Measurements from ENCODE around the gene MACROH2A1. TPM values are rescaled to one million over a fixed set of nuclear protein-coding genes. Genes with fewer than 3 reads are reported as not detected.
"Not testable (repeated sequence)": the region's sequence is repeated elsewhere in the genome, so short reads cannot be mapped to it uniquely, and the experiment has no call there.

The MACROH2A1 gene
- polyA plus RNA-seq, 4 donors, result 154 to 353 (median 210) TPM

- H3K27ac ChIP-seq (ENCODE audit: low read depth in 1 of 3, low read length in 2 of 3), result no peak overlapping the region
- H3K4me1 ChIP-seq (ENCODE audit: control insufficient read depth in 3 of 3, insufficient read depth in 2 of 3, low read depth in 1 of 3, low read length in 2 of 3), result peaks cover 0 to 21% (median 0%) of the 10 kb centered on the region in 3 donors
- FAIRE-seq (no peak), DNase-seq (no peak)
- H3K9me3 ChIP-seq (ENCODE audit: control insufficient read depth in 2 of 2, insufficient read depth in 1 of 2, low read depth in 1 of 2, low read length in 1 of 2), result no peaks in the 10 kb centered on the region
- H3K4me3 ChIP-seq (ENCODE audit: low read depth in 1 of 3, low read length in 3 of 3), result no peak overlapping the region
- peaks cover 9 to 74% (median 23%) of the 10 kb centered on the region in 3 donors for H3K36me3 ChIP-seq (ENCODE audit: control insufficient read depth in 3 of 3, insufficient read depth in 2 of 3, low read depth in 1 of 3, low read length in 3 of 3)
- WGBS, 3 donors, result 60 to 76% (median 61%) methylated on average over 10 of the region's 10 CpGs
- H3K27me3 ChIP-seq (ENCODE audit: control insufficient read depth in 3 of 3, insufficient read depth in 3 of 3, low read length in 3 of 3), result no peaks in the 10 kb centered on the region
Measured at GRCh38 chr5:135372654-135373381, 26.2 kb downstream of the MACROH2A1 start.

GRCh38 chr5:135371622-135372232, 27.3 kb downstream of the MACROH2A1 start:
- H3K4me1 ChIP-seq (ENCODE audit: control insufficient read depth in 3 of 3, insufficient read depth in 2 of 3, low read depth in 1 of 3, low read length in 2 of 3), result peaks cover 0 to 15% (median 0%) of the 10 kb centered on the region in 3 donors
- no peak overlapping the region for H3K27ac ChIP-seq (ENCODE audit: low read depth in 1 of 3, low read length in 2 of 3)
- no peaks in the 10 kb centered on the region for H3K27me3 ChIP-seq (ENCODE audit: control insufficient read depth in 3 of 3, insufficient read depth in 3 of 3, low read length in 3 of 3)
- 72 to 86% (median 80%) methylated on average over 4 of the region's 4 CpGs for WGBS, 3 donors
- H3K4me3 ChIP-seq (ENCODE audit: low read depth in 1 of 3, low read length in 3 of 3), result no peak overlapping the region
- H3K9me3 ChIP-seq (ENCODE audit: control insufficient read depth in 2 of 2, insufficient read depth in 1 of 2, low read depth in 1 of 2, low read length in 1 of 2), result no peaks in the 10 kb centered on the region
- peaks cover 9 to 69% (median 16%) of the 10 kb centered on the region in 3 donors for H3K36me3 ChIP-seq (ENCODE audit: control insufficient read depth in 3 of 3, insufficient read depth in 2 of 3, low read depth in 1 of 3, low read length in 3 of 3)
- FAIRE-seq (no peak), DNase-seq (no peak)

- Histone ChIP-seq H3K9me3 (ENCODE audit: control insufficient read depth in 2 of 2, insufficient read depth in 1 of 2, low read depth in 1 of 2, low read length in 1 of 2) (no peaks in the 10 kb centered on the region), H3K27ac (ENCODE audit: low read depth in 1 of 3, low read length in 2 of 3) (no peak overlapping the region), H3K36me3 (ENCODE audit: control insufficient read depth in 3 of 3, insufficient read depth in 2 of 3, low read depth in 1 of 3, low read length in 3 of 3) (peaks cover 5 to 61% (median 12%) of the 10 kb centered on the region in 3 donors), H3K27me3 (ENCODE audit: control insufficient read depth in 3 of 3, insufficient read depth in 3 of 3, low read length in 3 of 3) (no peaks in the 10 kb centered on the region), H3K4me1 (ENCODE audit: control insufficient read depth in 3 of 3, insufficient read depth in 2 of 3, low read depth in 1 of 3, low read length in 2 of 3) (peaks cover 0 to 17% (median 1%) of the 10 kb centered on the region in 3 donors), H3K4me3 (ENCODE audit: low read depth in 1 of 3, low read length in 3 of 3) (no peak overlapping the region)
- FAIRE-seq, result no peak
- 97 to 100% (median 98%) methylated on average over 6 of the region's 6 CpGs for WGBS, 3 donors
- DNase-seq, result no peak
Measured at GRCh38 chr5:135369952-135370351, 29.1 kb downstream of the MACROH2A1 start.

GRCh38 chr5:135367554-135367953, 31.5 kb downstream of the MACROH2A1 start:
- FAIRE-seq (no peak), DNase-seq (no peak)
- H3K36me3 ChIP-seq (ENCODE audit: control insufficient read depth in 3 of 3, insufficient read depth in 2 of 3, low read depth in 1 of 3, low read length in 3 of 3), result peaks cover 5 to 47% (median 12%) of the 10 kb centered on the region in 3 donors
- 69 to 88% (median 77%) methylated on average over 4 of the region's 4 CpGs for WGBS, 3 donors
- H3K4me1 ChIP-seq (ENCODE audit: control insufficient read depth in 3 of 3, insufficient read depth in 2 of 3, low read depth in 1 of 3, low read length in 2 of 3), result peaks cover 0 to 9% (median 1%) of the 10 kb centered on the region in 3 donors
- no peaks in the 10 kb centered on the region for H3K9me3 ChIP-seq (ENCODE audit: control insufficient read depth in 2 of 2, insufficient read depth in 1 of 2, low read depth in 1 of 2, low read length in 1 of 2)
- H3K27me3 ChIP-seq (ENCODE audit: control insufficient read depth in 3 of 3, insufficient read depth in 3 of 3, low read length in 3 of 3), result no peaks in the 10 kb centered on the region
- H3K27ac ChIP-seq (ENCODE audit: low read depth in 1 of 3, low read length in 2 of 3), result peak overlapping the region in 1 of 3 donors; percentile 17
- no peak overlapping the region for H3K4me3 ChIP-seq (ENCODE audit: low read depth in 1 of 3, low read length in 3 of 3)

GRCh38 chr5:135367076-135367475, 32.0 kb downstream of the MACROH2A1 start:
- Histone ChIP-seq H3K27ac (ENCODE audit: low read depth in 1 of 3, low read length in 2 of 3) (no peak overlapping the region), H3K36me3 (ENCODE audit: control insufficient read depth in 3 of 3, insufficient read depth in 2 of 3, low read depth in 1 of 3, low read length in 3 of 3) (peaks cover 5 to 43% (median 12%) of the 10 kb centered on the region in 3 donors), H3K4me1 (ENCODE audit: control insufficient read depth in 3 of 3, insufficient read depth in 2 of 3, low read depth in 1 of 3, low read length in 2 of 3) (peaks cover 0 to 8% (median 1%) of the 10 kb centered on the region in 3 donors), H3K27me3 (ENCODE audit: control insufficient read depth in 3 of 3, insufficient read depth in 3 of 3, low read length in 3 of 3) (no peaks in the 10 kb centered on the region), H3K9me3 (ENCODE audit: control insufficient read depth in 2 of 2, insufficient read depth in 1 of 2, low read depth in 1 of 2, low read length in 1 of 2) (no peaks in the 10 kb centered on the region), H3K4me3 (ENCODE audit: low read depth in 1 of 3, low read length in 3 of 3) (no peak overlapping the region)
- DNase-seq (no peak), FAIRE-seq (no peak)
- WGBS, 3 donors, result 59 to 88% (median 83%) methylated on average over 2 of the region's 2 CpGs

GRCh38 chr5:135365281-135365680, 33.8 kb downstream of the MACROH2A1 start:
- Histone ChIP-seq H3K9me3 (ENCODE audit: control insufficient read depth in 2 of 2, insufficient read depth in 1 of 2, low read depth in 1 of 2, low read length in 1 of 2) (no peaks in the 10 kb centered on the region), H3K4me1 (ENCODE audit: control insufficient read depth in 3 of 3, insufficient read depth in 2 of 3, low read depth in 1 of 3, low read length in 2 of 3) (peaks cover 0 to 5% (median 1%) of the 10 kb centered on the region in 3 donors), H3K36me3 (ENCODE audit: control insufficient read depth in 3 of 3, insufficient read depth in 2 of 3, low read depth in 1 of 3, low read length in 3 of 3) (peaks cover 5 to 47% (median 15%) of the 10 kb centered on the region in 3 donors), H3K4me3 (ENCODE audit: low read depth in 1 of 3, low read length in 3 of 3) (no peak overlapping the region), H3K27ac (ENCODE audit: low read depth in 1 of 3, low read length in 2 of 3) (peak overlapping the region in 1 of 3 donors; percentile 29), H3K27me3 (ENCODE audit: control insufficient read depth in 3 of 3, insufficient read depth in 3 of 3, low read length in 3 of 3) (no peaks in the 10 kb centered on the region)
- FAIRE-seq, result no peak
- DNase-seq, result no peak
- 60 to 75% (median 69%) methylated on average over 2 of the region's 2 CpGs for WGBS, 3 donors

- peaks cover 0 to 5% (median 1%) of the 10 kb centered on the region in 3 donors for H3K4me1 ChIP-seq (ENCODE audit: control insufficient read depth in 3 of 3, insufficient read depth in 2 of 3, low read depth in 1 of 3, low read length in 2 of 3)
- no peak for DNase-seq
- WGBS, 3 donors, result 22 to 41% (median 35%) methylated on average over 5 of the region's 5 CpGs
- peak overlapping the region in 1 of 3 donors; percentile 29 for H3K27ac ChIP-seq (ENCODE audit: low read depth in 1 of 3, low read length in 2 of 3)
- H3K9me3 ChIP-seq (ENCODE audit: control insufficient read depth in 2 of 2, insufficient read depth in 1 of 2, low read depth in 1 of 2, low read length in 1 of 2), result no peaks in the 10 kb centered on the region
- FAIRE-seq, result no peak
- H3K36me3 ChIP-seq (ENCODE audit: control insufficient read depth in 3 of 3, insufficient read depth in 2 of 3, low read depth in 1 of 3, low read length in 3 of 3), result peaks cover 5 to 46% (median 15%) of the 10 kb centered on the region in 3 donors
- no peak overlapping the region for H3K4me3 ChIP-seq (ENCODE audit: low read depth in 1 of 3, low read length in 3 of 3)
- no peaks in the 10 kb centered on the region for H3K27me3 ChIP-seq (ENCODE audit: control insufficient read depth in 3 of 3, insufficient read depth in 3 of 3, low read length in 3 of 3)
Measured at GRCh38 chr5:135364421-135365262, 34.4 kb downstream of the MACROH2A1 start.

- not testable (repeated sequence) for H3K4me1 ChIP-seq (ENCODE audit: control insufficient read depth in 3 of 3, insufficient read depth in 2 of 3, low read depth in 1 of 3, low read length in 2 of 3); H3K4me3 ChIP-seq (ENCODE audit: low read depth in 1 of 3, low read length in 3 of 3); H3K27me3 ChIP-seq (ENCODE audit: control insufficient read depth in 3 of 3, insufficient read depth in 3 of 3, low read length in 3 of 3); DNase-seq; FAIRE-seq; H3K9me3 ChIP-seq (ENCODE audit: control insufficient read depth in 2 of 2, insufficient read depth in 1 of 2, low read depth in 1 of 2, low read length in 1 of 2); H3K27ac ChIP-seq (ENCODE audit: low read depth in 1 of 3, low read length in 2 of 3)
- H3K36me3 ChIP-seq (ENCODE audit: control insufficient read depth in 3 of 3, insufficient read depth in 2 of 3, low read depth in 1 of 3, low read length in 3 of 3), result peaks cover 2 to 38% (median 13%) of the 10 kb centered on the region in 3 donors
- WGBS, 3 donors, result 88 to 93% (median 90%) methylated on average over 3 of the region's 3 CpGs
Measured at GRCh38 chr5:135363342-135363741, 35.7 kb downstream of the MACROH2A1 start.

All from small intestine (tissue), 7 donors.